Lower lobe of right lung (tissue), 2 donors: ENCODE data around the gene OCIAD1. TPM values are rescaled to one million over a fixed set of nuclear protein-coding genes. Genes with fewer than 3 reads are reported as not detected.
"Not testable (repeated sequence)": the region's sequence is repeated elsewhere in the genome, so short reads cannot be mapped to it uniquely, and the experiment has no call there.

ENCODE experiments used
- ATAC-seq, 2 donors: fragments of 200-7000 bp; cut with Tn5 transposase; one replicate each; pipeline ENCODE4 v1.9.1; 2020 to 2022; ENCODE audit warnings: mild to moderate bottlenecking in 2 of 2, moderate library complexity in 2 of 2
- DNase-seq: peaks from one replicate; pipeline ENCODE4 v3.0.0-alpha.2; 2020
- H3K27ac ChIP-seq: fragments of 200-600 bp; one replicate; pipeline ENCODE4 v1.8.0; 2022
- H3K27me3 ChIP-seq: fragments of 200-600 bp; one replicate; pipeline ENCODE4 v1.8.0; 2022; ENCODE audit warnings: low read depth
- H3K36me3 ChIP-seq: fragments of 200-600 bp; one replicate; pipeline ENCODE4 v1.8.0; 2022; ENCODE audit warnings: mild to moderate bottlenecking
- H3K4me1 ChIP-seq: fragments of 200-600 bp; one replicate; pipeline ENCODE4 v1.8.0; 2022
- H3K4me3 ChIP-seq: fragments of 200-600 bp; one replicate; pipeline ENCODE4 v1.8.0; 2022; ENCODE audit warnings: mild to moderate bottlenecking
- H3K9me3 ChIP-seq: fragments of 200-600 bp; one replicate; pipeline ENCODE4 v1.8.0; 2022
- CTCF ChIP-seq: fragments of 200-600 bp; IDR thresholded peaks from one replicate; pipeline ENCODE4 v1.8.0; 2022; ENCODE audit warnings: antibody characterized with exemption, mild to moderate bottlenecking
- intact Hi-C: fragments of 100-400 bp; cut with DNase I; formaldehyde crosslinking; loops from one replicate; pipeline ENCODE4 v1.11.0; 2022
- total RNA-seq: library from RNA; stranded (reverse); fragmentation: NEBNext Ultra II Directional; extraction: Animal tissue kit (Norgen Biotek cat#: 25700); gene quantifications from one replicate; pipeline ENCODE4 v1.2.1, GENCODE V29; 2021
- donor health status: DM: no; HTN: yes; CAD: no; lungs with severe emphysema.

OCIAD1 gene
- total RNA-seq, 1 donor from 2014 or later: 101 TPM

GRCh38 chr4:48796927-48797679 lies 33.8 kb upstream of the OCIAD1 start:
- intact Hi-C loops: no loop called here
- H3K27me3 ChIP-seq: no peaks in the 10 kb centered on the region
- ATAC-seq (no peak), DNase-seq (no peak)
- H3K36me3 ChIP-seq: no peaks in the 10 kb centered on the region
- no peak overlapping the region for H3K27ac ChIP-seq
- H3K9me3 ChIP-seq: no peaks in the 10 kb centered on the region
- no peaks in the 10 kb centered on the region for H3K4me1 ChIP-seq
- no peak overlapping the region for H3K4me3 ChIP-seq
- no peak for TF ChIP-seq CTCF

- no peak for ATAC-seq
- TF ChIP-seq CTCF: no peak
- Histone ChIP-seq H3K36me3 (no peaks in the 10 kb centered on the region), H3K27ac (no peak overlapping the region), H3K9me3 (no peaks in the 10 kb centered on the region), H3K4me3 (no peak overlapping the region), H3K27me3 (no peaks in the 10 kb centered on the region), H3K4me1 (no peaks in the 10 kb centered on the region)
- DNase-seq: no peak
- intact Hi-C loops: no loop called here
Observed at GRCh38 chr4:48798117-48798516, 32.8 kb upstream of the OCIAD1 start.

GRCh38 chr4:48799157-48799556 lies 31.7 kb upstream of the OCIAD1 start:
- intact Hi-C loops: no loop called here
- no peak overlapping the region for H3K27ac ChIP-seq
- no peaks in the 10 kb centered on the region for H3K9me3 ChIP-seq
- ATAC-seq: no peak
- no peak for TF ChIP-seq CTCF
- H3K36me3 ChIP-seq: no peaks in the 10 kb centered on the region
- no peaks in the 10 kb centered on the region for H3K27me3 ChIP-seq
- no peaks in the 10 kb centered on the region for H3K4me1 ChIP-seq
- DNase-seq: no peak
- H3K4me3 ChIP-seq: no peak overlapping the region

- intact Hi-C loops, ATAC-seq, H3K36me3 ChIP-seq, H3K9me3 ChIP-seq, H3K4me3 ChIP-seq, H3K27ac ChIP-seq, H3K27me3 ChIP-seq, DNase-seq, H3K4me1 ChIP-seq: not testable (repeated sequence)
Observed at GRCh38 chr4:48800155-48800554, 30.7 kb upstream of the OCIAD1 start.

- intact Hi-C loops: no loop called here
- Histone ChIP-seq H3K36me3 (no peaks in the 10 kb centered on the region), H3K27me3 (no peaks in the 10 kb centered on the region), H3K9me3 (no peaks in the 10 kb centered on the region), H3K27ac (no peak overlapping the region), H3K4me1 (no peaks in the 10 kb centered on the region), H3K4me3 (no peak overlapping the region)
- DNase-seq (no peak), ATAC-seq (no peak)
- TF ChIP-seq CTCF: no peak
Observed at GRCh38 chr4:48801016-48801715, 29.7 kb upstream of the OCIAD1 start.
